HEK293 (cell line): Measurements from ENCODE around the gene DIDO1.

Source experiments
- CTCF ChIP-seq: fragments of 450-650 bp; formaldehyde crosslinking; IDR thresholded peaks from 2 replicates; pipeline ENCODE4 v1.5.1; 2016; ENCODE audit warnings: missing biosample characterization, missing genetic modification characterization
- TRIM28 ChIP-seq: IDR thresholded peaks from 2 replicates; pipeline ENCODE4 v1.6.1; 2011; ENCODE audit warnings: low read length, control low read depth, borderline replicate concordance
- ZBTB10 ChIP-seq: fragments of 450-650 bp; formaldehyde crosslinking; IDR thresholded peaks from 2 replicates; pipeline ENCODE4 v1.5.1; 2016; ENCODE audit warnings: missing biosample characterization, missing genetic modification characterization
- ZBTB11 ChIP-seq: fragments of 450-650 bp; formaldehyde crosslinking; conservative IDR thresholded peaks from 2 replicates; pipeline ENCODE4 v1.5.1; 2016; ENCODE audit warnings: low read depth, missing biosample characterization, missing genetic modification characterization
- ZBTB7A ChIP-seq: fragments of 450-650 bp; formaldehyde crosslinking; IDR thresholded peaks from 2 replicates; pipeline ENCODE4 v1.5.1; 2016; ENCODE audit warnings: low read depth, missing biosample characterization, missing genetic modification characterization
- ZBTB8A ChIP-seq: fragments of 450-650 bp; formaldehyde crosslinking; IDR thresholded peaks from 2 replicates; pipeline ENCODE4 v1.5.1; 2016; ENCODE audit warnings: missing biosample characterization, missing genetic modification characterization
- ZIC2 ChIP-seq: fragments of 450-650 bp; formaldehyde crosslinking; IDR thresholded peaks from 2 replicates; pipeline ENCODE4 v1.5.1; 2016; ENCODE audit warnings: missing biosample characterization, missing genetic modification characterization
- ZNF140 ChIP-seq: fragments of 450-650 bp; formaldehyde crosslinking; IDR thresholded peaks from 2 replicates; pipeline ENCODE4 v1.5.1; 2016; ENCODE audit warnings: missing biosample characterization, missing genetic modification characterization
- ZNF658 ChIP-seq: fragments of 450-650 bp; formaldehyde crosslinking; IDR thresholded peaks from 2 replicates; pipeline ENCODE4; 2016; ENCODE audit warnings: missing biosample characterization, missing genetic modification characterization
- ZNF837 ChIP-seq: fragments of 450-650 bp; formaldehyde crosslinking; IDR thresholded peaks from 2 replicates; pipeline ENCODE4 v1.5.1; 2016; ENCODE audit warnings: missing biosample characterization, missing genetic modification characterization

DNA sequence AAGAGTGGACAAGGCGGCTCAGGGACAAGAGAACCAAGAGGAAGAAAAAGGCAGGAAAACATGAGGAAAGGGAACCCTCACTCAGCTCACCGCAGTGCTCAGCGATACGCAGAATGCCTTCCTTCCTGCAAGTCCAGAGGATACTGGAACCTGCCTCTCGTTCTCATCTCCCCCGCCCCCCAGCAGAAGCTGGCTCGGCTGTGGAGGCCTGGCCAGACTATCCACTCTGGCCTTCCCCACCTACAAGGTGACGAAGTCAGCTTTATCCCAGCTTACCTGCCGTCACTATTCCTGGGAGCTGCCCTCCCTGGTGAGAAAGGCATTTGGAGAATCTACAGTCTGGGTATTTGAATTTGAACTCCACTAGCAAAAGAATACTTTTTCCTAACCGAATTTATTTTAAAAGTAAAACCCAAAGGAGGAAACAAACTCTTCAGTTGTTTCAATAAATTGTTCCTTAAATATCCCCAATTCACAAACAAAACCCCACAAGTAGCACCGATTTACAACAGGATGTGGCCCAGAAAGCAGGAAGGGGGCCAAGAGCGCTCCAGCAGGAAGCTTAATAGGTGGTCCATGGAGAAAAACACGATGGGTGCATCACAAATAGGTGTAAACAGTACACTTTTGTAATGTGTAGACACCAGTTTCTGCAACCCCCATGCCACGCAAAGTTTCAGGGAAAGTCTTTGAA is 2.1 kb upstream of the DIDO1 start:
- TF ChIP-seq ZBTB7A (tag by site-specific recombination) (no peak), ZBTB8A (tag by site-specific recombination) (no peak), CTCF (tag by site-specific recombination) (no peak), ZNF140 (tag by site-specific recombination) (no peak), ZBTB11 (tag by site-specific recombination) (no peak), ZIC2 (tag by site-specific recombination) (no peak), ZBTB10 (tag by site-specific recombination) (no peak), TRIM28 (no peak), ZNF837 (tag by site-specific recombination) (no peak), ZNF658 (tag by site-specific recombination) (no peak)
